Measurements from ENCODE around the gene UCP3. TPM values are rescaled to one million over a fixed set of nuclear protein-coding genes. Genes with fewer than 3 reads are reported as not detected.

Gene UCP3
- total RNA-seq, 1 donor from 2014 or later: 3.1 TPM

- intact Hi-C loops (cut with DNase I): no loop called here
- H3K27ac ChIP-seq: no peak overlapping the region
- TF ChIP-seq CTCF (IDR thresholded peaks at IDR 0.05): no peak
- no peaks in the 10 kb centered on the region for H3K27me3 ChIP-seq (ENCODE audit: low read depth)
- no peak for ATAC-seq
- no peak overlapping the region for H3K4me3 ChIP-seq
- peaks cover 56% of the 10 kb centered on the region for H3K36me3 ChIP-seq
- DNase-seq: no peak
- H3K9me3 ChIP-seq: no peaks in the 10 kb centered on the region
- peaks cover 61% of the 10 kb centered on the region for H3K4me1 ChIP-seq
Measured at GRCh38 chr11:73976451-73977151, 32.3 kb downstream of the UCP3 start.

DNA sequence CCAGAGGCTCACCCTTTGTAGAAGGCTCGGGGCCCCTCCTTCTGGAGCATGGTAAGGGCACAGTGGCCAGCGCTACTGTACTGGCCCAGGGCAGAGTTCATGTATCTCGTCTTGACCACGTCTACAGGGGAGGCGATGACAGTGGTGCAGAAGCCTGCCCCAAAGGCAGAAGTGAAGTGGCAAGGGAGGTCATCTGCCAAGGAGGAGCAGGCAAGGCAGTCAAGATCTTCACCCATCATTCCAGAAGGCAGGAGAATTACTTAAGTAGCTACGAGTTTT, 33.5 kb downstream of the UCP3 start:
- DNase-seq: no peak
- intact Hi-C loops (cut with DNase I): no loop called here
- TF ChIP-seq CTCF (IDR thresholded peaks at IDR 0.05): no peak
- H3K4me3 ChIP-seq: no peak overlapping the region
- H3K36me3 ChIP-seq: peaks cover 52% of the 10 kb centered on the region
- no peaks in the 10 kb centered on the region for H3K27me3 ChIP-seq (ENCODE audit: low read depth)
- peaks cover 49% of the 10 kb centered on the region for H3K4me1 ChIP-seq
- no peaks in the 10 kb centered on the region for H3K9me3 ChIP-seq
- no peak for ATAC-seq
- H3K27ac ChIP-seq: no peak overlapping the region

GRCh38 chr11:73974604-73975478, 34.0 kb downstream of the UCP3 start:
- Histone ChIP-seq H3K4me3 (no peak overlapping the region), H3K27me3 (ENCODE audit: low read depth) (no peaks in the 10 kb centered on the region), H3K27ac (peak overlapping the region; percentile 41), H3K4me1 (peaks cover 44% of the 10 kb centered on the region), H3K9me3 (no peaks in the 10 kb centered on the region), H3K36me3 (peaks cover 46% of the 10 kb centered on the region)
- no peak for TF ChIP-seq CTCF (IDR thresholded peaks at IDR 0.05)
- DNase-seq (no peak), ATAC-seq (no peak)
- intact Hi-C loops (cut with DNase I): no loop called here

GRCh38 chr11:73972620-73973449, 36.0 kb downstream of the UCP3 start:
- ATAC-seq (no peak), DNase-seq (no peak)
- intact Hi-C loops (cut with DNase I): no loop called here
- Histone ChIP-seq H3K4me3 (no peak overlapping the region), H3K27me3 (ENCODE audit: low read depth) (no peaks in the 10 kb centered on the region), H3K9me3 (no peaks in the 10 kb centered on the region), H3K4me1 (peaks cover 24% of the 10 kb centered on the region), H3K27ac (no peak overlapping the region), H3K36me3 (peaks cover 36% of the 10 kb centered on the region)
- no peak for TF ChIP-seq CTCF (IDR thresholded peaks at IDR 0.05)

DNA sequence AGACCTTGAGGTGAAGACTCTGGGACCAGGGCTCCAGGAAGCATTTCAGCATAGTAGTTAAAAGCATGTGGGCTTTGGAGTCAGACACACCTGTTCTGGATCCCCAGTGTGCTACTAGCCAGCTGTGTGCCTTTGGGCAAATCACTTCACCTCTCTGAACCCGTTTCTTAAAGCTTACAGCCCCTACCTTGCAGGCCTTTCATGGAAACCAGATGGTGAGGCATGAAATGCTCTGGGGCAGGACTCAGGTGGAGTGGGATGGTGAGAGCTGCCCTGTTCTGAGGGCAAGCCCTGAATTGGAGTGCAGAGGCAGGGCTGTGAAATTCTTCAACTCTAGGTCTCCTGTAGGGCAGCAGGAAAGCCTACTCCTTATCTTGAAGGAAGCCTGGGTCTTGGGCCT, 36.7 kb downstream of the UCP3 start:
- Histone ChIP-seq H3K27ac (no peak overlapping the region), H3K9me3 (no peaks in the 10 kb centered on the region), H3K4me3 (no peak overlapping the region), H3K36me3 (peaks cover 29% of the 10 kb centered on the region), H3K4me1 (peaks cover 21% of the 10 kb centered on the region), H3K27me3 (ENCODE audit: low read depth) (no peaks in the 10 kb centered on the region)
- intact Hi-C loops (cut with DNase I): no loop called here
- no peak for TF ChIP-seq CTCF (IDR thresholded peaks at IDR 0.05)
- ATAC-seq: no peak
- no peak for DNase-seq
